Mucosa of stomach (tissue), 1 donor: Measurements from ENCODE around the gene HRH4.

ENCODE experiments used
- H3K27me3 ChIP-seq: one replicate; pipeline ENCODE4 v1.7.0; 2013; ENCODE audit warnings: mild to moderate bottlenecking, low read length; ENCODE audit not compliant: control insufficient read depth, insufficient read depth
- H3K36me3 ChIP-seq: one replicate; pipeline ENCODE4 v1.7.0; 2013; ENCODE audit warnings: low read length; ENCODE audit not compliant: control insufficient read depth, insufficient read depth
- H3K4me1 ChIP-seq: one replicate; pipeline ENCODE4 v1.7.0; 2013; ENCODE audit warnings: mild to moderate bottlenecking, low read length; ENCODE audit not compliant: control insufficient read depth, insufficient read depth
- H3K4me3 ChIP-seq: one replicate; pipeline ENCODE4 v1.7.0; 2013; ENCODE audit warnings: low read length
- H3K9ac ChIP-seq: one replicate; pipeline ENCODE4 v1.7.0; 2013; ENCODE audit warnings: mild to moderate bottlenecking, low read length, moderate library complexity
- H3K9me3 ChIP-seq: one replicate; pipeline ENCODE4 v1.7.0; 2013; ENCODE audit warnings: mild to moderate bottlenecking, low read length, moderate library complexity; ENCODE audit not compliant: control insufficient read depth
- donor health status: Pancreatic carcinoma.

HRH4 gene

DNA sequence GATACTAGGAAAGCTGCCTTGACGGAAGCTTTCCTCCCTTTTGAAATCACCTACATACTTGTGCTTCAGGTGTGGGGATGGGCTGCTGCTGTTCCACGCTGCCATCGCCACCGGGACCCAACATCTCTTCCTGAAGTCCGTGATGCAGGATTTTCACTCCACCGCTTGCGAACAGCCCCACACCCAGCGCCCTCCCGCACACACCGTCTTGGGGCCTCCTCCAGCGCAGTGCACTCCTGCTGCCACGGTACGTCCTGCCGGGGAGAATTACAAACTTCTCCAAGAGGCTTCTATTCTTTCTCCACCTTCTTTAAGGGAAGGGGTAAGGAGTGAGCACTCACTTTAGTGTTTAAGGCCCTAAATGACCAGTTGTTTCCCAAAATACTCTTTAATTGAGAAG lies 58.2 kb downstream of the HRH4 start:
- H3K27me3 ChIP-seq = no peaks in the 10 kb centered on the region
- no peaks in the 10 kb centered on the region for H3K4me1 ChIP-seq
- no peaks in the 10 kb centered on the region for H3K36me3 ChIP-seq
- no peak overlapping the region for H3K9ac ChIP-seq
- H3K4me3 ChIP-seq = no peak overlapping the region
- H3K9me3 ChIP-seq = no peaks in the 10 kb centered on the region
